Neutrophil (primary cell): ENCODE data around the gene TMEM74B.
A peak's percentile ranks its signal among the peaks of the same experiment; 100 is the strongest.

ENCODE experiments used
- H3K27ac ChIP-seq: fragments of 200-600 bp; sonication (generic); 2 replicates; pipeline ENCODE4 v1.5.1; 2016; ENCODE audit warnings: mild to moderate bottlenecking, moderate library complexity
- H3K27me3 ChIP-seq: fragments of 200-600 bp; sonication (generic); 2 replicates; pipeline ENCODE4 v1.6.0; 2016; ENCODE audit warnings: mild to moderate bottlenecking
- H3K36me3 ChIP-seq: fragments of 200-600 bp; sonication (generic); 2 replicates; pipeline ENCODE4 v1.5.1; 2017
- H3K4me1 ChIP-seq, 2 experiments: fragments of 200-600 bp in 1 of 2; sonication (generic) in 1 of 2; 1 replicate in 1 of 2; 2 replicates in 1 of 2; pipeline versions ENCODE4 v1.5.1 to v1.6.1; 2013 to 2016; ENCODE audit warnings: low read depth in 1 of 2, low read length in 1 of 2, mild to moderate bottlenecking in 1 of 2, moderate library complexity in 1 of 2; ENCODE audit not compliant: control insufficient read depth in 1 of 2, insufficient read depth in 1 of 2
- H3K4me3 ChIP-seq, 2 experiments: fragments of 200-600 bp in 1 of 2; sonication (generic) in 1 of 2; 1 replicate in 1 of 2; 2 replicates in 1 of 2; pipeline ENCODE4 v1.5.1; 2013 to 2016; ENCODE audit warnings: low read depth in 1 of 2, low read length in 1 of 2, mild to moderate bottlenecking in 1 of 2, moderate library complexity in 1 of 2
- H3K9me3 ChIP-seq: fragments of 200-600 bp; sonication (generic); 2 replicates; pipeline ENCODE4 v1.5.1; 2016
- CTCF ChIP-seq: fragments of 200-600 bp; sonication (generic); IDR thresholded peaks from 2 replicates; pipeline ENCODE4 v1.5.1; 2016; ENCODE audit warnings: antibody characterized with exemption

Gene TMEM74B

GRCh38 chr20:1212607-1213396, 28.0 kb upstream of the TMEM74B start:
- Histone ChIP-seq H3K4me1 (no peaks in the 10 kb centered on the region), H3K9me3 (no peaks in the 10 kb centered on the region), H3K4me3 (no peak overlapping the region), H3K27ac (no peak overlapping the region), H3K27me3 (peaks cover 83% of the 10 kb centered on the region), H3K36me3 (no peaks in the 10 kb centered on the region)
- peak; percentile 43 for TF ChIP-seq CTCF

- H3K27me3 ChIP-seq: peaks cover 78% of the 10 kb centered on the region
- no peaks in the 10 kb centered on the region for H3K4me1 ChIP-seq
- no peaks in the 10 kb centered on the region for H3K9me3 ChIP-seq
- H3K36me3 ChIP-seq: no peaks in the 10 kb centered on the region
- TF ChIP-seq CTCF: no peak
- no peak overlapping the region for H3K4me3 ChIP-seq
- H3K27ac ChIP-seq: no peak overlapping the region
Observed at GRCh38 chr20:1212023-1212422, 27.2 kb upstream of the TMEM74B start.

- Histone ChIP-seq H3K4me3 (no peak overlapping the region), H3K9me3 (no peaks in the 10 kb centered on the region), H3K4me1 (no peaks in the 10 kb centered on the region), H3K36me3 (no peaks in the 10 kb centered on the region), H3K27me3 (peaks cover 69% of the 10 kb centered on the region), H3K27ac (no peak overlapping the region)
- no peak for TF ChIP-seq CTCF
Observed at GRCh38 chr20:1210501-1210900, 25.7 kb upstream of the TMEM74B start.

- no peak for TF ChIP-seq CTCF
- Histone ChIP-seq H3K9me3 (no peaks in the 10 kb centered on the region), H3K27me3 (peaks cover 61% of the 10 kb centered on the region)
Observed at GRCh38 chr20:1209447-1210387, 24.9 kb upstream of the TMEM74B start.

GRCh38 chr20:1207293-1207878, 22.6 kb upstream of the TMEM74B start:
- Histone ChIP-seq H3K27me3 (peaks cover 43% of the 10 kb centered on the region), H3K4me3 (no peak overlapping the region), H3K9me3 (no peaks in the 10 kb centered on the region), H3K36me3 (no peaks in the 10 kb centered on the region), H3K27ac (no peak overlapping the region), H3K4me1 (no peaks in the 10 kb centered on the region)
- no peak for TF ChIP-seq CTCF

More at GRCh38 chr20:1209447-1210387, 24.9 kb upstream of the TMEM74B start:
- H3K4me1 ChIP-seq: no peaks in the 10 kb centered on the region
- H3K36me3 ChIP-seq: no peaks in the 10 kb centered on the region
- no peak overlapping the region for H3K4me3 ChIP-seq
- no peak overlapping the region for H3K27ac ChIP-seq
